Lower lobe of right lung (tissue), 2 donors: Measurements from ENCODE around the gene GBP2. TPM values are rescaled to one million over a fixed set of nuclear protein-coding genes. Genes with fewer than 3 reads are reported as not detected.

Experiments
- ATAC-seq, 2 donors: fragments of 200-7000 bp; cut with Tn5 transposase; one replicate each; pipeline ENCODE4 v1.9.1; 2020 to 2022; ENCODE audit warnings: mild to moderate bottlenecking in 2 of 2, moderate library complexity in 2 of 2
- DNase-seq: peaks from one replicate; pipeline ENCODE4 v3.0.0-alpha.2; 2020
- H3K27ac ChIP-seq: fragments of 200-600 bp; one replicate; pipeline ENCODE4 v1.8.0; 2022
- H3K27me3 ChIP-seq: fragments of 200-600 bp; one replicate; pipeline ENCODE4 v1.8.0; 2022; ENCODE audit warnings: low read depth
- H3K36me3 ChIP-seq: fragments of 200-600 bp; one replicate; pipeline ENCODE4 v1.8.0; 2022; ENCODE audit warnings: mild to moderate bottlenecking
- H3K4me1 ChIP-seq: fragments of 200-600 bp; one replicate; pipeline ENCODE4 v1.8.0; 2022
- H3K4me3 ChIP-seq: fragments of 200-600 bp; one replicate; pipeline ENCODE4 v1.8.0; 2022; ENCODE audit warnings: mild to moderate bottlenecking
- H3K9me3 ChIP-seq: fragments of 200-600 bp; one replicate; pipeline ENCODE4 v1.8.0; 2022
- CTCF ChIP-seq: fragments of 200-600 bp; IDR thresholded peaks from one replicate; pipeline ENCODE4 v1.8.0; 2022; ENCODE audit warnings: antibody characterized with exemption, mild to moderate bottlenecking
- intact Hi-C: fragments of 100-400 bp; cut with DNase I; formaldehyde crosslinking; loops from one replicate; pipeline ENCODE4 v1.11.0; 2022
- total RNA-seq: library from RNA; stranded (reverse); fragmentation: NEBNext Ultra II Directional; extraction: Animal tissue kit (Norgen Biotek cat#: 25700); gene quantifications from one replicate; pipeline ENCODE4 v1.2.1, GENCODE V29; 2021
- donor health status: DM: no; HTN: yes; CAD: no; lungs with severe emphysema.

Gene GBP2
- total RNA-seq, 1 donor from 2014 or later = 48.8 TPM

GRCh38 chr1:89104147-89104546, 21.8 kb downstream of the GBP2 start:
- intact Hi-C loops = no loop called here
- no peaks in the 10 kb centered on the region for H3K27me3 ChIP-seq
- H3K9me3 ChIP-seq = no peaks in the 10 kb centered on the region
- H3K36me3 ChIP-seq = peaks cover 47% of the 10 kb centered on the region
- DNase-seq (no peak), ATAC-seq (no peak)
- H3K27ac ChIP-seq = no peak overlapping the region
- no peak overlapping the region for H3K4me3 ChIP-seq
- TF ChIP-seq CTCF = no peak
- no peaks in the 10 kb centered on the region for H3K4me1 ChIP-seq

GRCh38 chr1:89102021-89102420, 23.9 kb downstream of the GBP2 start:
- Histone ChIP-seq H3K36me3 (peaks cover 25% of the 10 kb centered on the region), H3K27me3 (no peaks in the 10 kb centered on the region), H3K9me3 (no peaks in the 10 kb centered on the region), H3K4me3 (no peak overlapping the region), H3K4me1 (no peaks in the 10 kb centered on the region), H3K27ac (no peak overlapping the region)
- TF ChIP-seq CTCF = no peak
- no peak for DNase-seq
- intact Hi-C loops = no loop called here
- no peak for ATAC-seq

GRCh38 chr1:89100412-89100811, 25.5 kb downstream of the GBP2 start:
- Histone ChIP-seq H3K4me3 (no peak overlapping the region), H3K9me3 (no peaks in the 10 kb centered on the region), H3K27me3 (no peaks in the 10 kb centered on the region), H3K27ac (no peak overlapping the region), H3K4me1 (no peaks in the 10 kb centered on the region), H3K36me3 (peaks cover 9% of the 10 kb centered on the region)
- intact Hi-C loops = no loop called here
- DNase-seq (no peak), ATAC-seq (no peak)
- no peak for TF ChIP-seq CTCF

- intact Hi-C loops = no loop called here
- no peaks in the 10 kb centered on the region for H3K4me1 ChIP-seq
- no peak overlapping the region for H3K27ac ChIP-seq
- DNase-seq = no peak
- no peak for TF ChIP-seq CTCF
- no peaks in the 10 kb centered on the region for H3K27me3 ChIP-seq
- H3K4me3 ChIP-seq = no peak overlapping the region
- H3K36me3 ChIP-seq = no peaks in the 10 kb centered on the region
- H3K9me3 ChIP-seq = no peaks in the 10 kb centered on the region
- ATAC-seq = no peak
Observed at GRCh38 chr1:89098857-89099256, 27.1 kb downstream of the GBP2 start.

GRCh38 chr1:89095737-89096136, 30.2 kb downstream of the GBP2 start:
- no peak overlapping the region for H3K4me3 ChIP-seq
- DNase-seq (no peak), ATAC-seq (no peak)
- no peaks in the 10 kb centered on the region for H3K27me3 ChIP-seq
- no peaks in the 10 kb centered on the region for H3K9me3 ChIP-seq
- intact Hi-C loops = no loop called here
- H3K36me3 ChIP-seq = no peaks in the 10 kb centered on the region
- no peaks in the 10 kb centered on the region for H3K4me1 ChIP-seq
- no peak for TF ChIP-seq CTCF
- H3K27ac ChIP-seq = no peak overlapping the region

GRCh38 chr1:89089962-89090361, 36.0 kb downstream of the GBP2 start:
- DNase-seq = no peak
- Histone ChIP-seq H3K4me1 (no peaks in the 10 kb centered on the region), H3K27ac (no peak overlapping the region), H3K4me3 (no peak overlapping the region), H3K27me3 (no peaks in the 10 kb centered on the region), H3K36me3 (no peaks in the 10 kb centered on the region), H3K9me3 (no peaks in the 10 kb centered on the region)
- TF ChIP-seq CTCF = no peak
- intact Hi-C loops = no loop called here
- no peak for ATAC-seq
